GM23338 (cell line): ENCODE data around the gene MCC. TPM values are rescaled to one million over a fixed set of nuclear protein-coding genes. Genes with fewer than 3 reads are reported as not detected.
"Not testable (repeated sequence)": the region's sequence is repeated elsewhere in the genome, so short reads cannot be mapped to it uniquely, and the experiment has no call there.

Experiments used
- ATAC-seq: fragments of 200-7000 bp; cut with Tn5 transposase; 3 replicates; pipeline ENCODE4 v1.9.1; 2020
- DNase-seq: peaks from one replicate; pipeline ENCODE4 v3.0.0-alpha.2; 2015; ENCODE audit warnings: low spot score
- H2AFZ ChIP-seq: fragments of 200-600 bp; sonication (generic); 2 replicates; pipeline ENCODE4 v1.8.0; 2016; ENCODE audit warnings: antibody characterized with exemption, mild to moderate bottlenecking, moderate library complexity
- H3F3A ChIP-seq: fragments of 200-600 bp; sonication (generic); replicated peaks from 2 replicates; pipeline ENCODE4 v1.8.0; 2017; ENCODE audit warnings: antibody characterized with exemption, mixed run types, low read depth
- H3K27ac ChIP-seq: fragments of 200-600 bp; sonication (generic); 2 replicates; pipeline ENCODE4 v1.6.1; 2016; ENCODE audit warnings: low read depth
- H3K27me3 ChIP-seq: fragments of 200-600 bp; sonication (generic); 2 replicates; pipeline ENCODE4 v1.8.0; 2016; ENCODE audit warnings: mild to moderate bottlenecking, mixed run types, moderate library complexity; ENCODE audit not compliant: insufficient read depth
- H3K36me3 ChIP-seq: fragments of 200-600 bp; sonication (generic); 2 replicates; pipeline ENCODE4 v1.8.0; 2016; ENCODE audit warnings: mild to moderate bottlenecking; ENCODE audit not compliant: insufficient read depth
- H3K4me1 ChIP-seq: fragments of 200-600 bp; sonication (generic); 2 replicates; pipeline ENCODE4 v1.8.0; 2016; ENCODE audit warnings: mild to moderate bottlenecking, moderate library complexity; ENCODE audit not compliant: insufficient read depth
- H3K4me2 ChIP-seq: fragments of 200-600 bp; sonication (generic); 2 replicates; pipeline ENCODE4 v1.7.1; 2017; ENCODE audit warnings: mixed run types
- H3K4me3 ChIP-seq: fragments of 200-600 bp; sonication (generic); 2 replicates; pipeline ENCODE4 v1.6.1; 2016; ENCODE audit warnings: mixed run types
- H3K79me2 ChIP-seq: fragments of 200-600 bp; sonication (generic); replicated peaks from 2 replicates; pipeline ENCODE4 v1.8.0; 2017; ENCODE audit warnings: mild to moderate bottlenecking; ENCODE audit not compliant: insufficient read depth
- H3K9me2 ChIP-seq: fragments of 200-600 bp; sonication (generic); 2 replicates; pipeline ENCODE4 v1.8.0; 2017; ENCODE audit not compliant: insufficient read depth
- H4K20me1 ChIP-seq: fragments of 200-600 bp; sonication (generic); replicated peaks from 2 replicates; pipeline ENCODE4 v1.8.0; 2017; ENCODE audit warnings: mild to moderate bottlenecking; ENCODE audit not compliant: insufficient read depth
- H3K27ac Mint-ChIP-seq: 2 replicates; pipeline ENCODE4 v1.8.0; 2020; ENCODE audit warnings: inconsistent platforms, mild to moderate bottlenecking, moderate library complexity, mixed read lengths
- H3K27me3 Mint-ChIP-seq: 3 replicates; pipeline ENCODE4 v1.8.0; 2022; ENCODE audit warnings: low read depth, mild to moderate bottlenecking, moderate library complexity, mixed read lengths, inconsistent platforms; ENCODE audit not compliant: insufficient read depth, poor library complexity
- H3K36me3 Mint-ChIP-seq: 3 replicates; pipeline ENCODE4 v1.8.0; 2021; ENCODE audit warnings: low read depth, mild to moderate bottlenecking, inconsistent platforms, moderate library complexity, mixed read lengths
- H3K4me1 Mint-ChIP-seq: 3 replicates; pipeline ENCODE4 v1.8.0; 2020; ENCODE audit warnings: mild to moderate bottlenecking, inconsistent platforms, mixed read lengths
- H3K4me3 Mint-ChIP-seq: 3 replicates; pipeline ENCODE4 v1.8.0; 2021; ENCODE audit warnings: moderate library complexity, mild to moderate bottlenecking, inconsistent platforms, mixed read lengths
- H3K9me3 Mint-ChIP-seq: 3 replicates; pipeline ENCODE4 v1.8.0; 2020; ENCODE audit warnings: moderate library complexity, mild to moderate bottlenecking, inconsistent platforms, mixed read lengths
- CREB1 ChIP-seq: fragments of 250-450 bp; sonication (Bioruptor Pico); IDR thresholded peaks from 2 replicates; pipeline ENCODE4 v1.5.0; 2020; ENCODE audit warnings: low read depth, mild to moderate bottlenecking, moderate library complexity
- EZH2phosphoT487 ChIP-seq: fragments of 200-600 bp; sonication (generic); IDR thresholded peaks from one replicate; pipeline ENCODE4 v1.8.1; 2018; ENCODE audit warnings: antibody characterized with exemption; ENCODE audit not compliant: unreplicated experiment
- JUNB ChIP-seq: IDR thresholded peaks from one replicate; pipeline ENCODE4 v1.6.1; 2016; ENCODE audit warnings: antibody characterized with exemption; ENCODE audit not compliant: unreplicated experiment
- NANOG ChIP-seq: IDR thresholded peaks from 2 replicates; pipeline ENCODE4 v1.6.1; 2016; ENCODE audit warnings: antibody characterized with exemption, borderline replicate concordance
- POLR2AphosphoS5 ChIP-seq: IDR thresholded peaks from 2 replicates; pipeline ENCODE4 v1.6.1; 2016; ENCODE audit warnings: antibody characterized with exemption, low read depth
- ZNF114 ChIP-seq: fragments of 250-450 bp; sonication (Bioruptor Pico); IDR thresholded peaks from 2 replicates; pipeline ENCODE4 v1.5.0; 2020; ENCODE audit warnings: mild to moderate bottlenecking, moderate library complexity
- polyA plus RNA-seq: library from polyadenylated mRNA; unstranded; fragments of >200 nt; fragmentation: Nextera tagmentation; extraction: Ambion mirVana; gene quantifications from 2 replicates; pipeline ENCODE4 v1.2.1, GENCODE V29; 2016
- total RNA-seq: library from RNA; depleted of rRNA; stranded (reverse); fragments of >200 nt; shearing (Covaris generic); gene quantifications from 2 replicates; pipeline ENCODE4 v1.2.3, GENCODE V29; 2014
- TF ChIP-seq, protein P1 (sequence below): fragments of 250-450 bp; sonication (Bioruptor Pico); IDR thresholded peaks from 2 replicates; pipeline ENCODE4 v1.5.0; 2020; ENCODE audit warnings: mild to moderate bottlenecking, moderate library complexity

MCC gene
- total and polyA plus RNA-seq, 2 experiments from 2014 or later, result 3.8 to 10.1 TPM

GRCh38 chr5:113404269-113404668 lies 84.0 kb downstream of the MCC start (continued):
- TF ChIP-seq, protein P1, sequence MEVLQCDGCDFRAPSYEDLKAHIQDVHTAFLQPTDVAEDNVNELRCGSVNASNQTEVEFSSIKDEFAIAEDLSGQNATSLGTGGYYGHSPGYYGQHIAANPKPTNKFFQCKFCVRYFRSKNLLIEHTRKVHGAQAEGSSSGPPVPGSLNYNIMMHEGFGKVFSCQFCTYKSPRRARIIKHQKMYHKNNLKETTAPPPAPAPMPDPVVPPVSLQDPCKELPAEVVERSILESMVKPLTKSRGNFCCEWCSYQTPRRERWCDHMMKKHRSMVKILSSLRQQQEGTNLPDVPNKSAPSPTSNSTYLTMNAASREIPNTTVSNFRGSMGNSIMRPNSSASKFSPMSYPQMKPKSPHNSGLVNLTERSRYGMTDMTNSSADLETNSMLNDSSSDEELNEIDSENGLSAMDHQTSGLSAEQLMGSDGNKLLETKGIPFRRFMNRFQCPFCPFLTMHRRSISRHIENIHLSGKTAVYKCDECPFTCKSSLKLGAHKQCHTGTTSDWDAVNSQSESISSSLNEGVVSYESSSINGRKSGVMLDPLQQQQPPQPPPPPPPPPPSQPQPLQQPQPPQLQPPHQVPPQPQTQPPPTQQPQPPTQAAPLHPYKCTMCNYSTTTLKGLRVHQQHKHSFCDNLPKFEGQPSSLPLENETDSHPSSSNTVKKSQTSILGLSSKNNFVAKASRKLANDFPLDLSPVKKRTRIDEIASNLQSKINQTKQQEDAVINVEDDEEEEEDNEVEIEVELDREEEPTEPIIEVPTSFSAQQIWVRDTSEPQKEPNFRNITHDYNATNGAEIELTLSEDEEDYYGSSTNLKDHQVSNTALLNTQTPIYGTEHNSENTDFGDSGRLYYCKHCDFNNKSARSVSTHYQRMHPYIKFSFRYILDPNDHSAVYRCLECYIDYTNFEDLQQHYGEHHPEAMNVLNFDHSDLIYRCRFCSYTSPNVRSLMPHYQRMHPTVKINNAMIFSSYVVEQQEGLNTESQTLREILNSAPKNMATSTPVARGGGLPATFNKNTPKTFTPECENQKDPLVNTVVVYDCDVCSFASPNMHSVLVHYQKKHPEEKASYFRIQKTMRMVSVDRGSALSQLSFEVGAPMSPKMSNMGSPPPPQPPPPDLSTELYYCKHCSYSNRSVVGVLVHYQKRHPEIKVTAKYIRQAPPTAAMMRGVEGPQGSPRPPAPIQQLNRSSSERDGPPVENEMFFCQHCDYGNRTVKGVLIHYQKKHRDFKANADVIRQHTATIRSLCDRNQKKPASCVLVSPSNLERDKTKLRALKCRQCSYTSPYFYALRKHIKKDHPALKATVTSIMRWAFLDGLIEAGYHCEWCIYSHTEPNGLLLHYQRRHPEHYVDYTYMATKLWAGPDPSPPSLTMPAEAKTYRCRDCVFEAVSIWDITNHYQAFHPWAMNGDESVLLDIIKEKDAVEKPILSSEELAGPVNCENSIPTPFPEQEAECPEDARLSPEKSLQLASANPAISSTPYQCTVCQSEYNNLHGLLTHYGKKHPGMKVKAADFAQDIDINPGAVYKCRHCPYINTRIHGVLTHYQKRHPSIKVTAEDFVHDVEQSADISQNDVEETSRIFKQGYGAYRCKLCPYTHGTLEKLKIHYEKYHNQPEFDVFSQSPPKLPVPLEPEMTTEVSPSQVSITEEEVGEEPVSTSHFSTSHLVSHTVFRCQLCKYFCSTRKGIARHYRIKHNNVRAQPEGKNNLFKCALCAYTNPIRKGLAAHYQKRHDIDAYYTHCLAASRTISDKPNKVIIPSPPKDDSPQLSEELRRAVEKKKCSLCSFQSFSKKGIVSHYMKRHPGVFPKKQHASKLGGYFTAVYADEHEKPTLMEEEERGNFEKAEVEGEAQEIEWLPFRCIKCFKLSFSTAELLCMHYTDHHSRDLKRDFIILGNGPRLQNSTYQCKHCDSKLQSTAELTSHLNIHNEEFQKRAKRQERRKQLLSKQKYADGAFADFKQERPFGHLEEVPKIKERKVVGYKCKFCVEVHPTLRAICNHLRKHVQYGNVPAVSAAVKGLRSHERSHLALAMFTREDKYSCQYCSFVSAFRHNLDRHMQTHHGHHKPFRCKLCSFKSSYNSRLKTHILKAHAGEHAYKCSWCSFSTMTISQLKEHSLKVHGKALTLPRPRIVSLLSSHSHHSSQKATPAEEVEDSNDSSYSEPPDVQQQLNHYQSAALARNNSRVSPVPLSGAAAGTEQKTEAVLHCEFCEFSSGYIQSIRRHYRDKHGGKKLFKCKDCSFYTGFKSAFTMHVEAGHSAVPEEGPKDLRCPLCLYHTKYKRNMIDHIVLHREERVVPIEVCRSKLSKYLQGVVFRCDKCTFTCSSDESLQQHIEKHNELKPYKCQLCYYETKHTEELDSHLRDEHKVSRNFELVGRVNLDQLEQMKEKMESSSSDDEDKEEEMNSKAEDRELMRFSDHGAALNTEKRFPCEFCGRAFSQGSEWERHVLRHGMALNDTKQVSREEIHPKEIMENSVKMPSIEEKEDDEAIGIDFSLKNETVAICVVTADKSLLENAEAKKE (CRISPR knock-in tag), result no peak
- TF ChIP-seq POLR2AphosphoS5, result no peak

- not testable (repeated sequence) for H3K36me3 ChIP-seq, H3F3A ChIP-seq, H4K20me1 ChIP-seq, H3K9me2 ChIP-seq, H2AFZ ChIP-seq, H3K4me1 ChIP-seq, H3K79me2 ChIP-seq, H3K36me3 Mint-ChIP-seq, H3K4me2 ChIP-seq, H3K27ac ChIP-seq, H3K4me3 ChIP-seq, H3K4me1 Mint-ChIP-seq, H3K27ac Mint-ChIP-seq, H3K27me3 ChIP-seq, ATAC-seq, DNase-seq, H3K27me3 Mint-ChIP-seq, H3K4me3 Mint-ChIP-seq, H3K9me3 Mint-ChIP-seq
Measured at GRCh38 chr5:113397986-113398385, 90.3 kb downstream of the MCC start.

GRCh38 chr5:113397046-113397445 lies 91.2 kb downstream of the MCC start:
- H3K36me3 Mint-ChIP-seq, result no peaks in the 10 kb centered on the region
- no peaks in the 10 kb centered on the region for H3K27me3 ChIP-seq
- no peak overlapping the region for H3K4me3 Mint-ChIP-seq
- H3K4me1 Mint-ChIP-seq, result peaks cover 2% of the 10 kb centered on the region; the same call in 1 of the 3 replicates
- no peaks in the 10 kb centered on the region for H3F3A ChIP-seq
- H3K4me3 ChIP-seq, result no peak overlapping the region
- no peak overlapping the region for H3K27ac Mint-ChIP-seq
- H3K27me3 Mint-ChIP-seq, result no peaks in the 10 kb centered on the region
- H3K36me3 ChIP-seq, result no peaks in the 10 kb centered on the region
- no peaks in the 10 kb centered on the region for H3K79me2 ChIP-seq
- no peak overlapping the region for H2AFZ ChIP-seq
- ATAC-seq (no peak), DNase-seq (no peak)
- H3K9me2 ChIP-seq, result no peaks in the 10 kb centered on the region
- no peak overlapping the region for H3K4me2 ChIP-seq
- H3K27ac ChIP-seq, result no peak overlapping the region
- TF ChIP-seq CREB1 (CRISPR knock-in tag) (no peak), NANOG (no peak), ZNF114 (CRISPR knock-in tag) (no peak), JUNB (no peak), EZH2phosphoT487 (no peak), POLR2AphosphoS5 (no peak)
- no peaks in the 10 kb centered on the region for H3K4me1 ChIP-seq
- no peaks in the 10 kb centered on the region for H3K9me3 Mint-ChIP-seq
- no peaks in the 10 kb centered on the region for H4K20me1 ChIP-seq
